DOHH2 (cell line): ENCODE measurements around the gene PSMD3.

Experiments
- H3F3A ChIP-seq: fragments of 200-600 bp; sonication (generic), shearing (Covaris generic); 2 replicates; pipeline ENCODE4 v1.6.0; 2016; ENCODE audit warnings: antibody characterized with exemption, mild to moderate bottlenecking; ENCODE audit not compliant: control insufficient read depth, insufficient read depth
- H3K27ac ChIP-seq: fragments of 200-600 bp; sonication (generic); 2 replicates; pipeline ENCODE4 v1.5.1; 2014; ENCODE audit warnings: low read depth, mild to moderate bottlenecking, low read length, moderate library complexity
- H3K27me3 ChIP-seq: fragments of 200-600 bp; sonication (generic); 2 replicates; pipeline ENCODE4 v1.6.1; 2014; ENCODE audit warnings: mild to moderate bottlenecking, low read length, mixed read lengths; ENCODE audit not compliant: control insufficient read depth
- H3K36me3 ChIP-seq: fragments of 200-600 bp; sonication (generic); 2 replicates; pipeline ENCODE4 v1.6.1; 2014; ENCODE audit warnings: mild to moderate bottlenecking, low read length, moderate library complexity, mixed read lengths; ENCODE audit not compliant: control insufficient read depth
- H3K4me1 ChIP-seq: fragments of 200-600 bp; sonication (generic); 2 replicates; pipeline ENCODE4 v1.6.1; 2014; ENCODE audit warnings: mild to moderate bottlenecking, low read length, mixed read lengths; ENCODE audit not compliant: control insufficient read depth
- H3K4me2 ChIP-seq: fragments of 200-600 bp; sonication (generic); 2 replicates; pipeline ENCODE4 v1.6.0; 2014; ENCODE audit warnings: mild to moderate bottlenecking, low read length, moderate library complexity
- H3K4me3 ChIP-seq: fragments of 200-600 bp; sonication (generic); 2 replicates; pipeline ENCODE4 v1.5.1; 2014; ENCODE audit warnings: mild to moderate bottlenecking, low read length, mixed read lengths
- H3K79me2 ChIP-seq: fragments of 200-600 bp; sonication (generic); 2 replicates; pipeline ENCODE4 v1.6.1; 2014; ENCODE audit warnings: mild to moderate bottlenecking, low read length, mixed read lengths; ENCODE audit not compliant: control insufficient read depth
- H3K9me2 ChIP-seq: fragments of 200-600 bp; sonication (generic); replicated peaks from 2 replicates; pipeline ENCODE4 v1.6.1; 2014; ENCODE audit warnings: mild to moderate bottlenecking, low read length, mixed read lengths; ENCODE audit not compliant: control insufficient read depth
- H3K9me3 ChIP-seq: fragments of 200-600 bp; sonication (generic); 2 replicates; pipeline ENCODE4 v1.6.1; 2014; ENCODE audit warnings: antibody characterized with exemption, low read length, mixed read lengths; ENCODE audit not compliant: control insufficient read depth, insufficient read depth
- H4K20me1 ChIP-seq: fragments of 200-600 bp; sonication (generic); 2 replicates; pipeline ENCODE4 v1.6.0; 2014; ENCODE audit warnings: low read depth, mild to moderate bottlenecking, antibody characterized with exemption, low read length, moderate library complexity; ENCODE audit not compliant: control insufficient read depth, insufficient read depth
- CTCF ChIP-seq: fragments of 200-600 bp; sonication (generic); IDR thresholded peaks from one replicate; pipeline ENCODE4 v1.5.1; 2014; ENCODE audit warnings: antibody characterized with exemption, mild to moderate bottlenecking, low read depth, low read length; ENCODE audit not compliant: poor library complexity, severe bottlenecking
- EZH2phosphoT487 ChIP-seq: fragments of 200-600 bp; sonication (generic); IDR thresholded peaks from 2 replicates; pipeline ENCODE4 v1.6.1; 2017; ENCODE audit warnings: borderline replicate concordance, mild to moderate bottlenecking, antibody characterized with exemption, low read length, moderate library complexity, mixed read lengths

PSMD3 gene

GRCh38 chr17:40035162-40035559 is 54.6 kb downstream of the PSMD3 start:
- H3K4me3 ChIP-seq, result no peak overlapping the region
- no peaks in the 10 kb centered on the region for H3F3A ChIP-seq
- no peaks in the 10 kb centered on the region for H3K79me2 ChIP-seq
- H3K36me3 ChIP-seq, result peaks cover 36% of the 10 kb centered on the region
- no peak overlapping the region for H3K4me2 ChIP-seq
- H3K9me2 ChIP-seq, result no peaks in the 10 kb centered on the region
- peak; percentile 74 for TF ChIP-seq CTCF
- no peak for TF ChIP-seq EZH2phosphoT487
- H3K4me1 ChIP-seq, result no peaks in the 10 kb centered on the region
- H3K27me3 ChIP-seq, result no peaks in the 10 kb centered on the region
- no peaks in the 10 kb centered on the region for H4K20me1 ChIP-seq
- H3K9me3 ChIP-seq, result no peaks in the 10 kb centered on the region
- no peak overlapping the region for H3K27ac ChIP-seq

DNA sequence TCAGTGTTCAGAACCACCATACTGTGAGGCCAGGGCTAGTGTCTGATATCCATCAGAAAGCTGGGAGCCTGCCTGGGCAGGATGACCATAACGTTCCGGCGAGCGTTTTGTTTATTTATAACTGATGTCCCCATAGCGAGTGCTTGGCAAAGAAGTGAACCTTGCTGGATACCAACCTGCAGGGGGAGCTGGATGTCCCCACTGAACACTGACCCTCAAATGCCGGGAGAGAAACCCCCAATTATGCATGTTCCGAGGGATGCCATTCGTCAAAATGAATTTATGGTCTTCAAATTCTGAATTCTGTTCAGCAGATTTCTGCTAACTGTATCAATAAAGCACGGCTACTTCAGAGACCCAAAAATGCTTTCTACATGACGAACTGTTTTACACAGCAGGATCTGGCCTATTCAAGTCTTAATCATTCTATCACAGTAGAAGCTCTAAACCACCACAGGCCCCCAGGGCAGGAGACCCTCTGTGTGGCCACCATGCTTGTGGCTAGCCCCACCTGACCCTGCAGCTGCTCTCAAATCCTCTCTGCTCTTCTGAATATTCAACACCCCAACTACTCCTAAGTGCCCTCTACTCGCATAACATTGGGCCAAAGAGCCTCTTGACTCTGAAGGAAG is 58.4 kb downstream of the PSMD3 start:
- TF ChIP-seq EZH2phosphoT487, result no peak
- peak; percentile 58 for TF ChIP-seq CTCF
- Histone ChIP-seq H3K4me1 (no peaks in the 10 kb centered on the region), H3F3A (no peaks in the 10 kb centered on the region), H3K36me3 (peaks cover 15% of the 10 kb centered on the region), H3K9me3 (no peaks in the 10 kb centered on the region), H3K4me3 (no peak overlapping the region), H3K4me2 (no peak overlapping the region), H3K27ac (no peak overlapping the region), H3K9me2 (no peaks in the 10 kb centered on the region), H3K27me3 (no peaks in the 10 kb centered on the region), H3K79me2 (no peaks in the 10 kb centered on the region), H4K20me1 (no peaks in the 10 kb centered on the region)

DNA sequence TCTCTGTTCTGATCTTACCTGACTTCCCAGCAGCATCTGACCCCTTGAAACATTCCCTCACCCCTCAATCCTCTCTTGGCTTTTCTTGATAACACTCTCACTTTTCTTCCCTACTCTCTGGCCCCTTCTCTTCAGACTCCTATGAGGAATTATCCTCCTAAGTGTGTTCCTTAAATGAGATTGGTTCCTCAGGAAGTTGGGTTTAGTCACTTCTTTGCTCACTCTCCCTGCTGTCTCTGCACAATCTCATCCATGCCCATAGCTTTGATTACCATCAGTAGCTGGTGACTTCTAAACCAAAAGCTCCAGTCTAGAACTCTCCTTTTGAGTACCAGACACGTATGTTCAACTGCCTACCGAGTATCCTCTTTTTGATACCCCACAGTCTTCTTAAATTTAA is 60.6 kb downstream of the PSMD3 start:
- TF ChIP-seq EZH2phosphoT487, result no peak
- no peak for TF ChIP-seq CTCF
- H3K9me3 ChIP-seq, result no peaks in the 10 kb centered on the region
- H3K4me2 ChIP-seq, result no peak overlapping the region
- no peak overlapping the region for H3K4me3 ChIP-seq
- no peaks in the 10 kb centered on the region for H3F3A ChIP-seq
- no peaks in the 10 kb centered on the region for H3K9me2 ChIP-seq
- H3K36me3 ChIP-seq, result peaks cover 5% of the 10 kb centered on the region; the same call in 1 of the 2 replicates
- H3K27me3 ChIP-seq, result no peaks in the 10 kb centered on the region
- no peaks in the 10 kb centered on the region for H3K79me2 ChIP-seq
- H3K4me1 ChIP-seq, result no peaks in the 10 kb centered on the region
- no peaks in the 10 kb centered on the region for H4K20me1 ChIP-seq
- H3K27ac ChIP-seq, result no peak overlapping the region
